HEK293T (cell line): ENCODE measurements around the gene CDH4.

Source experiments
- CTCF ChIA-PET: fragments of 350-600 bp; formaldehyde crosslinking; extraction: SDS; loops from one replicate; lab custom pipeline; 2021; ENCODE audit warnings: antibody characterized with exemption, inconsistent platforms; lab: Yijun Ruan, JAX
- POLR2A ChIA-PET: fragments of 350-600 bp; formaldehyde crosslinking; extraction: SDS; loops from one replicate; lab custom pipeline; 2020; ENCODE audit warnings: antibody characterized with exemption, inconsistent platforms; lab: Yijun Ruan, JAX
- DNase-seq: peaks from one replicate; pipeline ENCODE4 v3.0.0; 2012; ENCODE audit warnings: mixed read lengths; ENCODE audit errors: extremely low spot score
- ARNT ChIP-seq: fragments of 450-650 bp; IDR thresholded peaks from 2 replicates; pipeline ENCODE4 v1.6.1; 2017; ENCODE audit warnings: mild to moderate bottlenecking
- BHLHE40 ChIP-seq: fragments of 450-650 bp; IDR thresholded peaks from 2 replicates; pipeline ENCODE4 v1.6.1; 2016; ENCODE audit warnings: mild to moderate bottlenecking, moderate library complexity, borderline replicate concordance
- CTBP1 ChIP-seq: fragments of 450-650 bp; IDR thresholded peaks from 2 replicates; pipeline ENCODE4 v1.6.1; 2016; ENCODE audit warnings: borderline replicate concordance
- ELF4 ChIP-seq: fragments of 450-650 bp; IDR thresholded peaks from 2 replicates; pipeline ENCODE4 v1.6.1; 2017; ENCODE audit warnings: antibody characterized with exemption
- FOXA1 ChIP-seq: fragments of 450-650 bp; IDR thresholded peaks from 2 replicates; pipeline ENCODE4 v1.6.1; 2016; ENCODE audit warnings: mild to moderate bottlenecking
- FOXK2 ChIP-seq: fragments of 450-650 bp; IDR thresholded peaks from 2 replicates; pipeline ENCODE4 v1.6.1; 2016; ENCODE audit warnings: mild to moderate bottlenecking
- FOXM1 ChIP-seq: fragments of 450-650 bp; IDR thresholded peaks from 2 replicates; pipeline ENCODE4 v1.6.1; 2017; ENCODE audit warnings: mild to moderate bottlenecking, borderline replicate concordance
- HDGF ChIP-seq: fragments of 450-650 bp; IDR thresholded peaks from 2 replicates; pipeline ENCODE4 v1.6.1; 2017; ENCODE audit warnings: antibody characterized with exemption, borderline replicate concordance
- L3MBTL2 ChIP-seq: fragments of 450-650 bp; conservative IDR thresholded peaks from 2 replicates; pipeline ENCODE4 v1.6.1; 2016; ENCODE audit warnings: mild to moderate bottlenecking
- LEF1 ChIP-seq: fragments of 450-650 bp; IDR thresholded peaks from 2 replicates; pipeline ENCODE4 v1.6.1; 2017; ENCODE audit warnings: mild to moderate bottlenecking, borderline replicate concordance
- NFRKB ChIP-seq: fragments of 450-650 bp; IDR thresholded peaks from 2 replicates; pipeline ENCODE4 v1.6.1; 2016; ENCODE audit warnings: mild to moderate bottlenecking, moderate library complexity
- PKNOX1 ChIP-seq: fragments of 450-650 bp; IDR thresholded peaks from 2 replicates; pipeline ENCODE4 v1.6.1; 2016
- SP1 ChIP-seq: fragments of 450-650 bp; IDR thresholded peaks from 2 replicates; pipeline ENCODE4 v1.6.1; 2017
- SUZ12 ChIP-seq: fragments of 450-650 bp; IDR thresholded peaks from 2 replicates; pipeline ENCODE4 v1.6.1; 2016; ENCODE audit warnings: mild to moderate bottlenecking
- TARDBP ChIP-seq: fragments of 450-650 bp; IDR thresholded peaks from 2 replicates; pipeline ENCODE4 v1.6.1; 2016
- ZNF384 ChIP-seq: fragments of 450-650 bp; IDR thresholded peaks from 2 replicates; pipeline ENCODE4 v1.6.1; 2016

CDH4 gene

GRCh38 chr20:61882716-61883615 is 630.9 kb downstream of the CDH4 start:
- DNase-seq, result no peak
- TF ChIP-seq FOXK2 (no peak), FOXA1 (no peak), ELF4 (no peak), LEF1 (no peak), HDGF (no peak), NFRKB (no peak), SP1 (no peak), PKNOX1 (no peak), TARDBP (no peak), CTBP1 (no peak), SUZ12 (no peak), L3MBTL2 (no peak)
- CTCF ChIA-PET, result no interaction called here
- POLR2A ChIA-PET, result no interaction called here

DNA sequence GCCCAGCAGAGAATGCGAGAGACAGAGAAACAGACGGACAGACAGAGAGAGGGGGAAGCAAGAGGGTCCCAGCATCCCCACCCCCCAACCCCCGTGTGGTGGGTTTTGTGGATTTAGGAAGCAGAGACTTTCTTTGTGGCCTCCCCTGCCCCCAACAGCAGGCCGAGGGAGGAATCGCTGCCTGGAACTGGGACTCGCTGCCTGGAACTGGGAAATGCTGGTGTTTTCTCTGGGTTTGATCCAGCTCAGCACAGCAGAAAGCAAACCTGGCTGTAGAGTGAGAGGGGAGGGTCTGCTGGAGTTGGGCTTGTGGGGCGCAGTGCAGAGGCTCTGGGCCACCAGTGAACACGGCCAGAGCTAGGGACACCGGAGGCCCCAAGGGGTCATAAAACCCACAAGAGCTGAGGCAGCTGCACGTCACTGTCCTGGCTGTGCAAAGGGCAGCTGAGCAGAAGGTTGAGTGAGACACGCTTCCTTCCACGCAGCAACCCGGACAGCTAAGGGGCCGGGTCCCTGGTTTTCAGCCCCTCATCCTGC is 631.9 kb downstream of the CDH4 start:
- no peak for DNase-seq
- CTCF ChIA-PET, result no interaction called here
- POLR2A ChIA-PET, result no interaction called here
- no peak for TF ChIP-seq ZNF384
- no peak for TF ChIP-seq TARDBP
- no peak for TF ChIP-seq L3MBTL2
- TF ChIP-seq SUZ12, result no peak
- TF ChIP-seq HDGF, result no peak
- TF ChIP-seq LEF1, result no peak
- TF ChIP-seq SP1, result no peak
- TF ChIP-seq ELF4, result no peak
- no peak for TF ChIP-seq FOXK2
- TF ChIP-seq FOXM1, result no peak

DNA sequence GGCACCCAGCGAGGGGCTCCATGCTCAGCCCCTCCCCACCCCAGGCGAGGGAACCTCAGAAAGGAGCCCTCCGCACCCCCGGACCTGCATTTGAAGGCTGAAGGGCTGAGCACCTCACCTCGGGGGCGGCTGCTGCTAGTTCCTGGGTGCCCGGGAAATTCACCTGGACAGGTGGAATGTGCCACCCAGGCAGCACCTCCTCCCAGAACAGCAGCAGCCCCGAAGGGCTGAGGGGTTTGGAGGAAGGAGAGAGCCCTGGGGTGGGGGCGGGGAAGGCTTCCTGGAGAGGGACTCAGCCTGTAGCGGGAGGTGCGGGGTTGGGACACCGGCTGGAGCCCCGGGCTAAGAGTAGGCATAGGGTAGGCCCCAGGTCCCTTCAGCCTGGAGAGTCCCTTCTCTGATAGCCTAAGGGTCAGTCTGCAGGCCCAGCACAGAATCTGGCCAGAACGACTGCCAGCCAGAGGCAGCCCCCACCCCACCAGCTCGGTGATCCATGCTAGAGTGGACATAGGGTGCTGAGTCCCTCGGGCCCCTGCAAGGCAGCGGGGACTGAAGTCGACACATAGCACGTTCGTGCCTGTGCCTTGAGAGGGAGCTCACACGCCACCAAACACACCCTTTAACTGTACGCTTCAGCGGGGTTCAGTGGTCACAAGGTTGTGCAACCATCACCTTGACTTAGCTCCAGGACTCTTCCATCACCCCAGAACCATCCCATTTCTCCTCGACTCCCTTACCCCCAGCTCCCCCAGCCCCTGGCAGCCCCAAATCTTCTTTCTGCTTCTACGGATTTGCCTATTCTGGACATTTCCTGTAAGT is 632.7 kb downstream of the CDH4 start:
- ChIA-PET POLR2A (no interaction called here), CTCF (no interaction called here)
- no peak for DNase-seq
- no peak for TF ChIP-seq ZNF384
- TF ChIP-seq HDGF, result no peak
- no peak for TF ChIP-seq L3MBTL2
- no peak for TF ChIP-seq ELF4
- no peak for TF ChIP-seq TARDBP
- no peak for TF ChIP-seq FOXK2
- no peak for TF ChIP-seq PKNOX1

DNA sequence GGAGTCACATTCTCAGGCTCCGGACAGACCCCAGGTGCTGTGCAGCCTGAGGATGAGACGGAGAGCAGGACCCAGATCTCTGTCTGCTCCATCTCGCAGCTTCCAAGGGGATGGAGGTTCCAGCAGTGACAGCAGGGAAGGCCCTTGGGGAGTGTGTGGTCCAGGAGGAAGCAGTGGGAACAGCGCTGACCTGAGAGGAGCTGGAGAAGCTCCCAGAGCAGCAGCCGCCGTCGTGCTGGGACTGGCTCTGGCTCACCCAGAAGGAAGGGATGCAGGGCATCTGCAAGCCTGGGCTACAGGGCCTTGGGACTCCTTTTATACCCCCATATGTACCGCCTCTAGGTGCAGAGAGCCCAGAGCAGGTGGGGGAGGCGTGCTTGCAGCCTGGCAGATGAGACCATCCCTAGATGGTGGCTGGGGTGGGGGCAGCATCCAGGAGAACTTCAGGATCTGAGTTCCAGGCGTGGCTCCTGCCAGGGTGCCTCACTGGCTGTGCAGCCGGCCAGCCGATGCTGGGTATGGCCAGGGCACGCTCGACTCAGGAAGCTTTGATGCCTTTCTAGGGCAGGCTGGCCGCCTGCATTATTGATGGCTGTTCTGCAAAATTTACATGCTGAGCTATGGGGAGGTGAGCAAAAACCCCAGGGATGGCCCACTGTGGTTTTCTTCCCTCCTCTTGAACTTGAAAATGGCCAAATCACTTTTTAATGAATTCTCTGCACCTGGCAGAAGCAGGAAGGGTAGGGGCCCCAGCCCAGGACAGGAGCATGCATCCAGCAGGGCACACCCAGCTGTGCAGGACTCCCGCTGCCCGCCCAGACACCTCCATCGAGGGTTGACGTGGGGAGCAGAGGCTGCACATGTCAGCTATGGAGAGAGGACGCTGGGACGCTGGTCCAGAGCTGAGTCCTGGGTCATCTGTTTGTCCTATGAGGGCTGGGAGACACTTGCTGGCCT is 634.0 kb downstream of the CDH4 start:
- POLR2A ChIA-PET, result no interaction called here
- TF ChIP-seq PKNOX1, result no peak
- no peak for TF ChIP-seq LEF1
- TF ChIP-seq ZNF384, result no peak
- DNase-seq, result no peak
- CTCF ChIA-PET, result interaction anchor here (0.6 to 1.1 kb wide), 2 partner anchors 10 to 34 kb away, joined by 3 read pairs; no protein-coding TSS in a partner anchor

DNA sequence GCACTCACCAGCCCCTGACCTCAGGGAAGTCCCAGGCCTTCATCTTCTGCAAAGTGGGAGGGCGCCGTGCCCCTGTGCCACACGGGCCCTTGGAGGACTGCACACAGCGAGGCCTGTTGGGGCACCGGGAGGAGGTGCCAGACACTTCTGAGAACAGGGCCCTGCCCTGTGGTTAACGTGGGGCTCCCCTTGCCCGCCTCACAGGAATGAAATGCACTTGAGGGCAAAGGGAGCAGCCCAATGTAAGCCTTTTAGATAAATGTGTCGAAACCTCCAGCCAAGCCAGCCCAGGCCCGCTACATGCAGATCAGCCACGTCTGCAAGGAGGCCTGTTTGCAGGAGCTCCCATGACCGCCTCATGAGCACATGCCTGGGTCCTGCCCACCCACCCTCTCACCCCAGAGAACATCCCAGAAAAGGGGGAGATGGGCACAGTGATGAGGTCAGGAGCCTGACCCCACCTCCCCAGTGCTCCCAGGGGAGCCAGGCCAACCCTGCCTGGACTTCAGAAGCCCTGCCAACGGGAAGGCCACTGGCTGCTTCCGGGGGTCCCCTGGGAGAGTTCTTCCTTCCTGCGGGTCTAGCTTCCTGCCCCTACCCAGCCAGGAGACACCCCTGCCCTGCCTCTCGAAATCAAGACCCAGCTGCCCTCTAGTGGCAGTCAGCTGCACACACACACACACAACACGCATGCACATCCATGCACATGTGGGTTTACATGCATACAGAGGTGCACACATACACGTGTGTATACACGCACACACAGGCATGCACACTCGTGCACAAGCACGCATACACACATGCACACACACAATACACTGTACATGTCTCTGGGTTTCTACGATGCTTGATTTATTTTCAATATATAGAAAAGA is 634.9 kb downstream of the CDH4 start:
- TF ChIP-seq SUZ12 (no peak), CTBP1 (no peak), ZNF384 (no peak), BHLHE40 (no peak), ARNT (no peak), SP1 (no peak), PKNOX1 (no peak), TARDBP (no peak), NFRKB (no peak)
- ChIA-PET POLR2A (no interaction called here), CTCF (interaction anchor here (0.6 kb wide), 1 partner anchor 35 kb away, joined by 3 read pairs; no protein-coding TSS in a partner anchor)
- peak; percentile 68 for DNase-seq
